ENCODE data around the gene SPEF2. TPM values are rescaled to one million over a fixed set of nuclear protein-coding genes. Genes with fewer than 3 reads are reported as not detected.

Gene SPEF2
- total RNA-seq, 3 donors from 2014 or later, result 3.7 to 6.9 (median 4.2) TPM

DNA sequence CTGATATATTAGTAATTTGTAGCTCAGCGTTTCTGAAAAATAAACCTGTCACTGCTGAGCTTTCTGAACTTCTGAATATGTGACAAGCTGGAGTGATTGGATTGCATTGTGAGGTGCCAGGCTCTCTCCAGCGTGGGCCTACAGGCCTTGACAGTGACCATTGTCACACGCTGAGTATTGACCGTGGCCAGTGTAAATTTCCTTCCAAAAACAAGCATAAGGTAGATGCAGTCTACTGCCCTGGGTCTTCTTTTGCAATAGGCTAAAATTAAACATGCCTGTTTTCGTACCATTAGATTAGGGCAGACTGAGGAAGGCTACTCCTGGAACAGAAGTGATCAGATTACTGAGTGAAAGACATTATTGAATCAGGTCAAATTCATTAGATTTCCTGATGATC is 60.2 kb downstream of the SPEF2 start:
- Histone ChIP-seq H3K36me3 (ENCODE audit: low read depth) (no peaks in the 10 kb centered on the region), H3K4me3 (no peak overlapping the region), H3K9me3 (no peaks in the 10 kb centered on the region), H3K4me1 (ENCODE audit: low read depth) (no peaks in the 10 kb centered on the region)
- intact Hi-C loops (cut with DNase I, micrococcal nuclease), result no loop called here
- TF ChIP-seq, protein P1, sequence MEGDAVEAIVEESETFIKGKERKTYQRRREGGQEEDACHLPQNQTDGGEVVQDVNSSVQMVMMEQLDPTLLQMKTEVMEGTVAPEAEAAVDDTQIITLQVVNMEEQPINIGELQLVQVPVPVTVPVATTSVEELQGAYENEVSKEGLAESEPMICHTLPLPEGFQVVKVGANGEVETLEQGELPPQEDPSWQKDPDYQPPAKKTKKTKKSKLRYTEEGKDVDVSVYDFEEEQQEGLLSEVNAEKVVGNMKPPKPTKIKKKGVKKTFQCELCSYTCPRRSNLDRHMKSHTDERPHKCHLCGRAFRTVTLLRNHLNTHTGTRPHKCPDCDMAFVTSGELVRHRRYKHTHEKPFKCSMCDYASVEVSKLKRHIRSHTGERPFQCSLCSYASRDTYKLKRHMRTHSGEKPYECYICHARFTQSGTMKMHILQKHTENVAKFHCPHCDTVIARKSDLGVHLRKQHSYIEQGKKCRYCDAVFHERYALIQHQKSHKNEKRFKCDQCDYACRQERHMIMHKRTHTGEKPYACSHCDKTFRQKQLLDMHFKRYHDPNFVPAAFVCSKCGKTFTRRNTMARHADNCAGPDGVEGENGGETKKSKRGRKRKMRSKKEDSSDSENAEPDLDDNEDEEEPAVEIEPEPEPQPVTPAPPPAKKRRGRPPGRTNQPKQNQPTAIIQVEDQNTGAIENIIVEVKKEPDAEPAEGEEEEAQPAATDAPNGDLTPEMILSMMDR (IDR thresholded peaks at IDR 0.05), result no peak
- DNase-seq (no peak), ATAC-seq (no peak)

DNA sequence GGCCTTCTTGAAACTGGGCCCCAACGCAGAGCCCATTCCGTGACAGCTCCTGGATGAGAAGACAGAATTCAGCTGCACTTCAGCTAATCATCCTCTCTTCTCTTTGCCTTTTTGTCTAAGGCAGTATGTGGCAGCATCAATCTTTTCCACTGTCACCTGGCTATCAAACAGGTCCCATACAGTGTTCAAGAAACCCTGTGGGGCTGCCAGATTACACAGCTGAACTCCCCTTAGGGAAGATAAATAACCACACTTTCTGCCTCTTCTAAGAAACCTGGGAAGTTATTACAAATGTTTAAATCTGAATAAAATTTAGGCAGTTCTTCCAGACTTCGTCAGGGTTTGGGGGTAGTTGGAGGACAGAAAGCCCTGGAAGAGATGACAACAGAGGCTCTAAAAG is 61.0 kb downstream of the SPEF2 start:
- intact Hi-C loops (cut with DNase I, micrococcal nuclease), result no loop called here
- Histone ChIP-seq H3K9me3 (no peaks in the 10 kb centered on the region), H3K4me1 (ENCODE audit: low read depth) (no peaks in the 10 kb centered on the region), H3K36me3 (ENCODE audit: low read depth) (no peaks in the 10 kb centered on the region), H3K4me3 (no peak overlapping the region)
- DNase-seq (no peak), ATAC-seq (no peak)
- TF ChIP-seq, protein P1 (IDR thresholded peaks at IDR 0.05), result no peak

DNA sequence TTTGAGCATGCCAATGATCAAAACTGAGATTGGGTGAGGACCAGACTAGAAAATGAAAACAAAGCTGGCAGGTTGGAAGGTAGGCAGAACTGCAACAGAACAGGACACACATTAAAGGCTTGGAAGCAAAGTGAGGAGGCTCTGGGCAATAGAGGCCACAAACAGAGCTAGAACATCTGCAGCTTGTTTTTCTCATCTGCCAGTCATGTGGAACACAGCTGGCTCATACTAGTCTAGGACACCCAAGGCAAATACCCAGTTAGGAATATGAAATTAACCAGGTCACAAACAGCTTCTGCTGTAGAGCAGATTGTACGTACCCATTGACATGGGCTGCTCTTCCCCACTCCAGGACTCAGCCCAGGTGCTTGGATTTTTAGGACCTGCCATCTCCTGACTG is 61.7 kb downstream of the SPEF2 start:
- no peak for ATAC-seq
- intact Hi-C loops (cut with DNase I, micrococcal nuclease), result no loop called here
- DNase-seq, result no peak
- H3K36me3 ChIP-seq (ENCODE audit: low read depth), result no peaks in the 10 kb centered on the region
- no peak overlapping the region for H3K4me3 ChIP-seq
- no peaks in the 10 kb centered on the region for H3K9me3 ChIP-seq
- no peaks in the 10 kb centered on the region for H3K4me1 ChIP-seq (ENCODE audit: low read depth)
- TF ChIP-seq, protein P1 (IDR thresholded peaks at IDR 0.05), result no peak

DNA sequence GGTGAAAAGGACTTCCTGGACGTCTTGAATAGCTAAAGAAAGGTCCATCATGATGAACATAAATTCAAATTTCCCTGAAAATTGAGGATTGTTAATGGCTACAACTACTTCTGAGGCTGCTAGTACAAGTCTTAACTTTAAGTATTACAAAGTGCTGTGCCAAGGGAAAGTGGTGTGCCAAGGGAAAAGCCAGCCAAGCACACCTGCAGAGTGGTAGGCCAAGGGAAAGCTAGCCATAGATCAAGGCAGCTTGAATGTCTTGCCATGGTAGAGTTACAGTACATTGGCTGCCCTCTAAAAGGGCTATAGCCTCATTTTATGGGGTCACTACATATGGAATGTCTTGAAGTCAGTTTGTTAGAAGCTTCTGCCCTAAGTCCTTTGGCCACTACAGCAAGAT is 64.2 kb downstream of the SPEF2 start:
- intact Hi-C loops (cut with DNase I, micrococcal nuclease), result no loop called here
- ATAC-seq (no peak), DNase-seq (no peak)
- H3K4me1 ChIP-seq (ENCODE audit: low read depth), result no peaks in the 10 kb centered on the region
- no peak overlapping the region for H3K4me3 ChIP-seq
- H3K36me3 ChIP-seq (ENCODE audit: low read depth), result no peaks in the 10 kb centered on the region
- H3K9me3 ChIP-seq, result no peaks in the 10 kb centered on the region
- TF ChIP-seq, protein P1 (IDR thresholded peaks at IDR 0.05), result no peak

DNA sequence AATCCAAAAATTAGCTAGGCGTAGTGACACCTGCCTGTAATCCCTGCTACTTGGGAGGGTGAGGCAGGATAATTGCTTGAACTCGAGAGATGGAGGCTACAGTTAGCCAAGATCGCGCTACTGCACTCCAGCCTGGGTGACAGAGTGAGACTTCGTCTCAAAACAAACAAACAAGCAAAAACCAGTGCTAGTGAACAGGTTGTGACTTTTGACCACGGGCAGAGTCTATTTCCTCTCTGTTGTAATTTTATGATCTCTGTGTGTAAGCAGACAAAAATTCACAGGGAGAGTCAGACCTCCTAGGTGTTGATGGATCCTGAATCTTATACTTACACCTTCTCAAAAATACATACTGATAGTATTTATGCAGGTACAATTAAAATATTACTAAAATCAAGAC is 65.8 kb downstream of the SPEF2 start:
- peak; percentile 77 for ATAC-seq
- TF ChIP-seq, protein P1 (IDR thresholded peaks at IDR 0.05), result no peak
- H3K4me3 ChIP-seq, result no peak overlapping the region

DNA sequence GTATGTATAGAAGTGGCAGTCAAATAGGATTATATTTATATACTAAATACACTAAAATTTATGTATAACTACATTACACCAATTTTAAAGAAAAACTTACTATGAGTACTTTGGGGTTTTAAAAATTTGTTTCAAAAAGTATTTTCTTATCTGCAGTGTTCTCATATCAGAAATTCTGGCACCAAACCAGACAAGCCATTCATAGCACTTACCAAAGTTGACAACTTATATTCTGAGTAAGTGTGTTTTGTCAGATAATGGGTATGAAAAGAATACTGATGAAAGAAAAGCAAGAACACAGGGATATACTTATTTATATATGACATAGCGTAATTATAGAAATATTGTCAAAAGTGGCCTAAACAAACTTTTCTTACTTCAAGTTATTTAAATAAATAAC is 67.5 kb downstream of the SPEF2 start:
- DNase-seq (no peak), ATAC-seq (no peak)
- Histone ChIP-seq H3K9me3 (no peaks in the 10 kb centered on the region), H3K4me3 (no peak overlapping the region), H3K4me1 (ENCODE audit: low read depth) (no peaks in the 10 kb centered on the region), H3K36me3 (ENCODE audit: low read depth) (no peaks in the 10 kb centered on the region)
- intact Hi-C loops (cut with DNase I, micrococcal nuclease), result no loop called here
- TF ChIP-seq, protein P1 (IDR thresholded peaks at IDR 0.05), result no peak

More for the DNA sequence above, 65.8 kb downstream of the SPEF2 start:
- DNase-seq, result peak in 1 of 3 donors; percentile 6
- no peaks in the 10 kb centered on the region for H3K4me1 ChIP-seq (ENCODE audit: low read depth)
- intact Hi-C loops (cut with DNase I, micrococcal nuclease), result no loop called here
- H3K36me3 ChIP-seq (ENCODE audit: low read depth), result no peaks in the 10 kb centered on the region
- H3K9me3 ChIP-seq, result no peaks in the 10 kb centered on the region
